ENCODE measurements around the gene CITED4.
"Not testable (repeated sequence)": the region's sequence is repeated elsewhere in the genome, so short reads cannot be mapped to it uniquely, and the experiment has no call there.

CITED4 gene

DNA sequence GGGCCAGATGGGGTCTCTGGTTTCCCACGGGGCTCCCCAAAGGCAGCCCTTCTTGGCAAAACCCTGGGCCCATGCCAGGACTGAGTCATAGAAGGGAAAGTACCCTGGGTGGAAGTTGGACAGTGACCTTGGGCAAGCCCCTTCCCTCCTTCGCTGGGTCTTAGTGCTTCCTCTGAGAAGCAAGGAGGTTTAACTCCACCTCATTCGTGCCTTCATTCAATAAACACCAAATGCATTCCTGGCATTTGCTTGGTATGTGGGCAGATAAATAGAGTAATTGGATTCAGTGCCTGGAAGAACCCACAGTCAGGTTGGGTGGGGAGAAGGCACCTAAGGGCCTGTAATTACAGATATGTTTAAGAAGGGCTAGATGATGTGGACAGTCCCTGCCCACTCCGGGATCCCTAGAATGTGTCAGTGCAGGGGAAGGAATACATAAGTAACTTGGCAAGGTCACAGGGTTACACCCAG is 36.3 kb upstream of the CITED4 start:
- Histone ChIP-seq H3K27ac (ENCODE audit: low read depth, low read length) (peak overlapping the region; percentile 90), H3K79me2 (ENCODE audit: control insufficient read depth, insufficient read depth, low read length, unreplicated experiment) (no peaks in the 10 kb centered on the region), H3K36me3 (ENCODE audit: insufficient read depth, low read length) (no peaks in the 10 kb centered on the region)

DNA sequence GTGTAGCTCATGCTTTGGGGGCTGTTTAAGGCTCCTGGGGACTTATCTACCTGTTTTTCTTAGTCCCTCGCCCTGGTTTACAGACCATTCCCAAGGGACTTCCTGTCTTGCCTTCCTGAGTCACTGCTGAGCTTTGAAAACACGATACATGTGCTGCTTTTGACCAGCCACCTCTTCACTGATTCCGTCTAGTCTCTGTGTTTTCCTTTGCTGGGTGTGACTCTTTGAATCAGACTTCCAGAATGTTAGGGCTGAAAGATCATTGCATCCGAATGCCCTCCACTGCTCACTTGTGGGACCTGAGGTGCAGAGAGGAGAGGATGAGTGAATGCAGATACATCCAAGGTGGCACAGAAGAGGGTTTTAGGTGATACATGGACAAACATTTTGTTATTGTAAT is 35.4 kb upstream of the CITED4 start:
- no peak overlapping the region for H2AFZ ChIP-seq (ENCODE audit: low read length, unreplicated experiment)
- H3K36me3 ChIP-seq (ENCODE audit: insufficient read depth, low read length): no peaks in the 10 kb centered on the region
- H3K4me1 ChIP-seq (ENCODE audit: control insufficient read depth, insufficient read depth, low read length, unreplicated experiment): peaks cover 38% of the 10 kb centered on the region
- no peaks in the 10 kb centered on the region for H3K27me3 ChIP-seq (ENCODE audit: insufficient read depth, low read length)
- H3K27ac ChIP-seq (ENCODE audit: low read depth, low read length): peak overlapping the region; percentile 90
- no peaks in the 10 kb centered on the region for H3K79me2 ChIP-seq (ENCODE audit: control insufficient read depth, insufficient read depth, low read length, unreplicated experiment)
- no peak overlapping the region for H3K4me3 ChIP-seq (ENCODE audit: low read depth, low read length)

More for the DNA sequence above, 36.3 kb upstream of the CITED4 start:
- Histone ChIP-seq H3K4me3 (ENCODE audit: low read depth, low read length) (peak overlapping the region; percentile 10; the same call in 1 of the 2 replicates), H2AFZ (ENCODE audit: low read length, unreplicated experiment) (no peak overlapping the region), H3K4me1 (ENCODE audit: control insufficient read depth, insufficient read depth, low read length, unreplicated experiment) (peaks cover 47% of the 10 kb centered on the region), H3K27me3 (ENCODE audit: insufficient read depth, low read length) (no peaks in the 10 kb centered on the region)

DNA sequence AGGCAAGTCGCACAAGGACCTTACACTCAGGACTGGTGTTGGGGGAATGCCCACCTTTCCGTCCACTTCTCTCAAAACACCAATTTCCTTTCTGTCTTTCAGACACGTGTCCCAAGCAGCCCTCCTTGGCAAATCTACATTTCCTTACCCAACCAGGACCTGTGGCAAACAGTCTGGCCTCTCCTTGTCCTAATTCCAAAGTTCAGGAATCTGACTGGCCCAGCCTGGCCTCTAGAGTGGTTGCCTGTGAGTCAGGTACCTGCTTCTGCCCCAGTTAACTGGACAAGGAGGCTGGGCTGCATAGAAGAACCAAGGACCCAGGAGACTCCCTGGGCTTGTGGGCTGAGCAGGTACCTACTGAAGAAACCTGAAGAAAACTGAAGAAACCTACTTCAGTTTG is 34.3 kb upstream of the CITED4 start:
- Histone ChIP-seq H3K27me3 (ENCODE audit: insufficient read depth, low read length) (no peaks in the 10 kb centered on the region), H3K36me3 (ENCODE audit: insufficient read depth, low read length) (no peaks in the 10 kb centered on the region), H3K79me2 (ENCODE audit: control insufficient read depth, insufficient read depth, low read length, unreplicated experiment) (no peaks in the 10 kb centered on the region), H3K4me1 (ENCODE audit: control insufficient read depth, insufficient read depth, low read length, unreplicated experiment) (peaks cover 27% of the 10 kb centered on the region), H2AFZ (ENCODE audit: low read length, unreplicated experiment) (no peak overlapping the region), H3K4me3 (ENCODE audit: low read depth, low read length) (no peak overlapping the region), H3K27ac (ENCODE audit: low read depth, low read length) (no peak overlapping the region)

DNA sequence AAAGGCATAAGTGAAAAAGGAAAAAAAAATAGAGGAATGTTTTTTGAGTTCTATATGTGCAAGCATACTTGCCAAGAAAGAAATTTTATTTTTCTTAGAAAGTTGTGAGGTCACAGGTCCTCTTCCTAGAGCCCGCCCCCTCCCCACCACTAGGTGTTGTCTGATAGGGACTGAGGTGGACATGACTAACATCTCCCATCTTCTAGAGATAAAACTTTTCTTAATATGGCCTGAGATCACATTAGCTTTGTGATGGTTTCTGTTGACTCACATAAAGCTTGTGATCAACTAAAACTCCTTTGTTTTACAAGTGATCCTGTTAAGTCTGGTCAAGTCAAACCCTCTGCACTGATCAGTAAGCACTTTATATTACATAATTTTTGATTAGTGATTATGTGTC is 33.4 kb upstream of the CITED4 start:
- peaks cover 24% of the 10 kb centered on the region for H3K4me1 ChIP-seq (ENCODE audit: control insufficient read depth, insufficient read depth, low read length, unreplicated experiment)
- H3K4me3 ChIP-seq (ENCODE audit: low read depth, low read length): no peak overlapping the region
- H3K27me3 ChIP-seq (ENCODE audit: insufficient read depth, low read length): no peaks in the 10 kb centered on the region
- H2AFZ ChIP-seq (ENCODE audit: low read length, unreplicated experiment): no peak overlapping the region
- H3K36me3 ChIP-seq (ENCODE audit: insufficient read depth, low read length): no peaks in the 10 kb centered on the region
- H3K27ac ChIP-seq (ENCODE audit: low read depth, low read length): no peak overlapping the region
- no peaks in the 10 kb centered on the region for H3K79me2 ChIP-seq (ENCODE audit: control insufficient read depth, insufficient read depth, low read length, unreplicated experiment)

DNA sequence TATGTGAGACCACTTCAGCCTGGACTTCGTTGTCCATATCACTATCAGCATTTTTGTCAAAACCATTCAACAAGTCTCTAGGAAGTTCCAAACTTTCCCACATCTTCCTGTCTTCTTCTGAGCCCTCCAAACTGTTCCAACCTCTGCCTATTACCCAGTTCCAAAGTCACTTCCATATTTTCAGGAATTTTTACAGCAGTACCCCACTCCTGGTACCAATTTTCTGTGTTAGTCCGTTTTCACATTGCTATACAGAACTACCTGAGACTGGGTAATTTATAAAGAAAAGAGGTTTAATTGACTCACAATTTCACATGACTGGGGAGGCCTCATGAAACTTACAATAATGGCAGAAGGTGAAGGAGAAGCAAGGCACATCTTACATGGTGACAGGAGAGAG is 32.7 kb upstream of the CITED4 start:
- not testable (repeated sequence) for H2AFZ ChIP-seq (ENCODE audit: low read length, unreplicated experiment); H3K27me3 ChIP-seq (ENCODE audit: insufficient read depth, low read length); H3K4me3 ChIP-seq (ENCODE audit: low read depth, low read length); H3K27ac ChIP-seq (ENCODE audit: low read depth, low read length); H3K36me3 ChIP-seq (ENCODE audit: insufficient read depth, low read length); H3K79me2 ChIP-seq (ENCODE audit: control insufficient read depth, insufficient read depth, low read length, unreplicated experiment)
- peaks cover 24% of the 10 kb centered on the region for H3K4me1 ChIP-seq (ENCODE audit: control insufficient read depth, insufficient read depth, low read length, unreplicated experiment)

DNA sequence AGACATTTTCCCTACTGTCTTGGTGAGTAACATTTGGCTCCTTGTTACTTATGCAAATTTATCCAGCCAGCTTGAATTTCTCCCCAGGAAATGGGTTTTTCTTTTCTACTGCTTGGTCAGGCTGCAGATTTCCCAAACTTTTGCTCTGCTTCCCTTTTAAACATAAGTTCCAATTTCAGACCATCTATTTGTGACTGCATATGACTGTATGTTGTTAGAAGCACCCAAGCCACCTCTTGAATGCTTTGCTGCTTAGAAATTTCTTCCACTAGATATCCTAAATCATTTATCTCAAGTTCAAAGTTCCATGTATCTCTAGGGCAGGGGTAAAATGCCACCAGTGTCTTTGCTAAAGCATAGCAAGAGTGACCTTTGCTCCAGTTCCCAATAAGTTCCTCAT is 32.3 kb upstream of the CITED4 start:
- H3K36me3 ChIP-seq (ENCODE audit: insufficient read depth, low read length): no peaks in the 10 kb centered on the region
- H3K79me2 ChIP-seq (ENCODE audit: control insufficient read depth, insufficient read depth, low read length, unreplicated experiment): no peaks in the 10 kb centered on the region
- H3K27ac ChIP-seq (ENCODE audit: low read depth, low read length): no peak overlapping the region
- no peaks in the 10 kb centered on the region for H3K27me3 ChIP-seq (ENCODE audit: insufficient read depth, low read length)
- H3K4me1 ChIP-seq (ENCODE audit: control insufficient read depth, insufficient read depth, low read length, unreplicated experiment): peaks cover 22% of the 10 kb centered on the region
- no peak overlapping the region for H2AFZ ChIP-seq (ENCODE audit: low read length, unreplicated experiment)
- no peak overlapping the region for H3K4me3 ChIP-seq (ENCODE audit: low read depth, low read length)

DNA sequence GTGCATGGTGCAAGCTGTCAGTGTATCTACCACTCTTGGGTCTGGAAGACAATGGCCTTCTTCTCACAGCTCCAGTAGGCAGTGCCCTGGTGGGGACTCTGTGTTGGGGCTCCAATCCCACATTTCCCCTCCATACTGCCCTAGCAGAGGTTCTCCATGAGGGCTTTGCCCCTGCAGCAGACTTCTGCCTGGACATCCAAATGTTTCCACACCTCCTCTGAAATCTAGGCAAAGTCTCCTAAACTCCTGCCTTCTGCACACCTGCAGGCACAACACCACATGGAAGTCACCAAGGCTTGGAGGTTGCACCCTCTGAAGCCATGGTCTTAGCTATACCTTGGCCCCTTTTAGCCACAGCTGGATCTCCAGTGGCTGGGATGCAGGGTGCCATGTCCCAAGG is 31.8 kb upstream of the CITED4 start:
- peaks cover 17% of the 10 kb centered on the region for H3K4me1 ChIP-seq (ENCODE audit: control insufficient read depth, insufficient read depth, low read length, unreplicated experiment)
- H2AFZ ChIP-seq (ENCODE audit: low read length, unreplicated experiment): no peak overlapping the region
- no peak overlapping the region for H3K4me3 ChIP-seq (ENCODE audit: low read depth, low read length)
- H3K36me3 ChIP-seq (ENCODE audit: insufficient read depth, low read length): no peaks in the 10 kb centered on the region
- no peaks in the 10 kb centered on the region for H3K79me2 ChIP-seq (ENCODE audit: control insufficient read depth, insufficient read depth, low read length, unreplicated experiment)
- no peaks in the 10 kb centered on the region for H3K27me3 ChIP-seq (ENCODE audit: insufficient read depth, low read length)
- H3K27ac ChIP-seq (ENCODE audit: low read depth, low read length): no peak overlapping the region

DNA sequence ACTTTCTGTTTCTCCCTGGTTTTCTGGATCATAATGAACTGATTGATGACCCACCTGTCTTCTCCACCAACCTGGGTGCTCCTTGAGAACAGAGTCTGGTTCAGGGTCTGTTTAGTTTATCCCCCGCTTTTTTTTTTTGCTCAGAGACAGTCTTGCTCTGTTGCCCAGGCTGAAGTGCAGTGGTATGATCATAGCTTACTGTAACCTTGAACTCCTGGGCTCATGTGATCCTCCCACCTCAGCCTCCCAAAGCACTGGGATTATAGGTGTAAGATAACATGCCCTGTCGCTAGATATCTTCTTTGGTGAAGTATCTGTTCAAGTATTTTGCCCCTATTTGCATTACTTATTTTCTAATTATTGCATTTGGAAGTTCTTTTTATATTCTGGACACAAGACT is 30.2 kb upstream of the CITED4 start:
- Histone ChIP-seq H3K36me3 (ENCODE audit: insufficient read depth, low read length) (no peaks in the 10 kb centered on the region), H3K79me2 (ENCODE audit: control insufficient read depth, insufficient read depth, low read length, unreplicated experiment) (no peaks in the 10 kb centered on the region), H3K4me1 (ENCODE audit: control insufficient read depth, insufficient read depth, low read length, unreplicated experiment) (peaks cover 1% of the 10 kb centered on the region), H3K27ac (ENCODE audit: low read depth, low read length) (no peak overlapping the region), H3K4me3 (ENCODE audit: low read depth, low read length) (no peak overlapping the region), H2AFZ (ENCODE audit: low read length, unreplicated experiment) (no peak overlapping the region), H3K27me3 (ENCODE audit: insufficient read depth, low read length) (no peaks in the 10 kb centered on the region)

DNA sequence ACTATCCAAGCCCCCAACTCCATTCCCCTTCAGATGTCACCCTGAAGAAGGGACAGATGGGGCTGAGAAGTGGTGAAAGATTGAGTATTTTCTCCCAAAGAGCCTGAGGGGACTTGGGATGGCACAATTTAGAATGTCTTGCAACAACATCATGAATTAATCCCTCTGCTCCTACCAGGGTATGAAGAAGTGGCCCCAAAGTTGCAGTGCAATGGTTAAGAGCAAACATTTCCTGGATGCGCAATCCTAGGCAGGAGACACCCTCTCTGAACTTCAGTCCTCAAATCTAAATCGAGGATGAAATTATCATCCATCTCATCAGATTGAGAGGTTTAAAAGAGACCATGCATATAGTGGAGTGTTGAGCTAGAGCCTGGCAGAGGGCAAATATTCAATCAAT is 28.6 kb upstream of the CITED4 start:
- no peak overlapping the region for H3K27ac ChIP-seq (ENCODE audit: low read depth, low read length)

DNA sequence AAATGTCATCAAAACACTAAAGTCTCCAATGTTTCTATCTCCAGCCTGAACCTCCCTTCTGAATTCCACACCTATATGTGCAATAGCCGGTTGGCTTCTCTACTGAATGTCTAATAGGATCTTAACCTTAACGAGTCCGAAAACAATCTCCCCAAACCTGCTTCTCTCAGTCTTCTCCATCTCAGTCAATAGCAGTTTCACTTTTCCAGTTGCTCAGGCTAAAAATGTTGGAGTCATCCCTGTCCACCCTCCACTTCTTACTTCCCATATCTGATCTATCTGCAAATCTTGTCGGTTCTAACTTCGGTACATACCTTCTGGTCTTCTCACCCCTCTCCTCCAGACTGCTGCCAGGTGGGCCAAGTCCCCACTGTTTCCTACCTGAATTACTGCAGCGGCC is 25.5 kb upstream of the CITED4 start:
- Histone ChIP-seq H3K4me3 (ENCODE audit: low read depth, low read length) (no peak overlapping the region), H3K36me3 (ENCODE audit: insufficient read depth, low read length) (no peaks in the 10 kb centered on the region), H3K27me3 (ENCODE audit: insufficient read depth, low read length) (no peaks in the 10 kb centered on the region), H2AFZ (ENCODE audit: low read length, unreplicated experiment) (peak overlapping the region; percentile 7), H3K4me1 (ENCODE audit: control insufficient read depth, insufficient read depth, low read length, unreplicated experiment) (no peaks in the 10 kb centered on the region), H3K79me2 (ENCODE audit: control insufficient read depth, insufficient read depth, low read length, unreplicated experiment) (no peaks in the 10 kb centered on the region), H3K27ac (ENCODE audit: low read depth, low read length) (no peak overlapping the region)

More for the DNA sequence above, 28.6 kb upstream of the CITED4 start:
- no peaks in the 10 kb centered on the region for H3K27me3 ChIP-seq (ENCODE audit: insufficient read depth, low read length)
- H3K4me3 ChIP-seq (ENCODE audit: low read depth, low read length): no peak overlapping the region
- H3K79me2 ChIP-seq (ENCODE audit: control insufficient read depth, insufficient read depth, low read length, unreplicated experiment): no peaks in the 10 kb centered on the region
- no peak overlapping the region for H2AFZ ChIP-seq (ENCODE audit: low read length, unreplicated experiment)
- no peaks in the 10 kb centered on the region for H3K36me3 ChIP-seq (ENCODE audit: insufficient read depth, low read length)
- no peaks in the 10 kb centered on the region for H3K4me1 ChIP-seq (ENCODE audit: control insufficient read depth, insufficient read depth, low read length, unreplicated experiment)

DNA sequence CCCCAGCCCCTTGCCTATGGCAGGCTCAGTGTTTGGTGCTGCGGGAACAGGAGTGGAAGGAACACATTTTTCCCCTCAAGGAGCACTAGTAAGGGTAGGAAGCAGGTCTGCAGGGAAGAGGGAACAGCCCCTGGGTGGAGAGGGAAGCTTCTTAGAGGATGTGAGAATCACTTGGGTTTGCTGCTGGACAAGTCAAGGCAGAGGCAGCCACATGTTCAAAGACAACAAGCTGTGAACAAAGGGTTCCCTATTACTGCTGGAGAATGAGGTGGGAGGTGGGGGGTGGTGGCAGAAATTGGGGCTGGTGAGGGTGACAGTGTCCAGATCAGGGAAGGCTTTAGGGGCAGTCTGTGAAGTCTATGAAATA is 24.8 kb upstream of the CITED4 start:
- no peak overlapping the region for H3K27ac ChIP-seq (ENCODE audit: low read depth, low read length)

More for the DNA sequence above, 24.8 kb upstream of the CITED4 start:
- no peaks in the 10 kb centered on the region for H3K36me3 ChIP-seq (ENCODE audit: insufficient read depth, low read length)
- no peaks in the 10 kb centered on the region for H3K4me1 ChIP-seq (ENCODE audit: control insufficient read depth, insufficient read depth, low read length, unreplicated experiment)
- no peak overlapping the region for H3K4me3 ChIP-seq (ENCODE audit: low read depth, low read length)
- H2AFZ ChIP-seq (ENCODE audit: low read length, unreplicated experiment): no peak overlapping the region
- H3K79me2 ChIP-seq (ENCODE audit: control insufficient read depth, insufficient read depth, low read length, unreplicated experiment): no peaks in the 10 kb centered on the region
- no peaks in the 10 kb centered on the region for H3K27me3 ChIP-seq (ENCODE audit: insufficient read depth, low read length)
